ENCODE results near the gene EIF4E1B. TPM values are rescaled to one million over a fixed set of nuclear protein-coding genes. Genes with fewer than 3 reads are reported as not detected.

EIF4E1B gene, protein sequence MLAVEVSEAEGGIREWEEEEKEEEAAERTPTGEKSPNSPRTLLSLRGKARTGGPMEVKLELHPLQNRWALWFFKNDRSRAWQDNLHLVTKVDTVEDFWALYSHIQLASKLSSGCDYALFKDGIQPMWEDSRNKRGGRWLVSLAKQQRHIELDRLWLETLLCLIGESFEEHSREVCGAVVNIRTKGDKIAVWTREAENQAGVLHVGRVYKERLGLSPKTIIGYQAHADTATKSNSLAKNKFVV
- total RNA-seq (not detected in 2 replicates), polyA plus RNA-seq (not detected in 2 replicates), polyA minus RNA-seq (not detected in 2 replicates)
- total RNA-seq (2013) = not detected

GRCh38 chr5:176629853-176630680 lies at the start of gene EIF4E1B, which contains the start of gene SNCB:
Gene EIF4E1B (plus strand): TSS chr5:176630675. CDS start chr5:176642788, 12,113 bp downstream.
Gene SNCB (minus strand): TSS chr5:176630534. CDS start chr5:176629654, 880 bp downstream.
- Histone ChIP-seq H3K27me3 (replicated peaks in 1 of 4; ENCODE audit: control extremely low read depth in 1 of 4, control insufficient read depth in 3 of 4, insufficient read depth in 4 of 4, low read length in 3 of 4) (peaks cover 0 to 39% (median 21%) of the 10 kb centered on the region in 4 experiments), H3K27ac (ENCODE audit: low read length in 2 of 2) (no peak within 1 kb of the TSS), H3K4me1 (ENCODE audit: control insufficient read depth in 2 of 2, insufficient read depth in 2 of 2, low read length in 2 of 2) (peaks cover 55 to 65% of the 10 kb centered on the region in 2 donors), H3K9ac (ENCODE audit: low read length) (peak within 1 kb of the TSS; percentile 68), H2AFZ (ENCODE audit: insufficient read depth, low read depth, low read length, poor library complexity, severe bottlenecking) (peak within 1 kb of the TSS; percentile 73), H3K4me2 (replicated peaks; ENCODE audit: low read depth, low read length, poor library complexity, severe bottlenecking) (peak within 1 kb of the TSS; percentile 100), H3K36me3 (replicated peaks in 1 of 2; ENCODE audit: control extremely low read depth in 1 of 2, control insufficient read depth in 1 of 2, extremely low read depth in 1 of 2, insufficient read depth in 2 of 2, low read length in 1 of 2) (no peaks in the 10 kb centered on the region), H4K20me1 (ENCODE audit: control insufficient read depth, insufficient read depth, low read length, poor library complexity, severe bottlenecking) (no peaks in the 10 kb centered on the region), H3K4me3 (ENCODE audit: control extremely low read depth in 1 of 5, extremely low read depth in 1 of 5, insufficient read depth in 1 of 5, low read depth in 2 of 5, low read length in 4 of 5) (peak within 1 kb of the TSS; percentile 28 to 69 (median 51)), H3K79me2 (ENCODE audit: control insufficient read depth, insufficient read depth, low read length) (no peaks in the 10 kb centered on the region), H3K9me3 (ENCODE audit: control extremely low read depth in 1 of 3, control insufficient read depth in 2 of 3, insufficient read depth in 1 of 3, low read length in 2 of 3) (peaks cover 0 to 11% (median 0%) of the 10 kb centered on the region in 3 donors)
- H3K27me3 Mint-ChIP-seq = peaks cover 34% of the 10 kb centered on the region
- ChIA-PET POLR2A (interaction anchor here (0.6 to 1.6 kb wide), 4 partner anchors 8 to 824 kb away, joined by 3 to 12 read pairs (median 4); partner anchors contain the start of genes RNF44 and TSPAN17), CTCF (interaction anchor here (0.9 to 2.9 kb wide), 11 partner anchors 8 to 214 kb away, joined by 3 to 21 read pairs (median 3); partner anchors contain the start of genes CLTB and TSPAN17)
- 1% methylated on average over 94 of the region's 94 CpGs for WGBS (ENCODE audit: insufficient coverage)
- H3K27ac Mint-ChIP-seq = peak within 1 kb of the TSS; percentile 16
- peaks cover 61% of the 10 kb centered on the region for H3K4me1 Mint-ChIP-seq
- no peaks in the 10 kb centered on the region for H3K9me3 Mint-ChIP-seq (ENCODE audit: insufficient read depth)
- peak; percentile 80 for DNase-seq
- peak; percentile 77 for TF ChIP-seq EZH2 (IDR thresholded peaks at IDR 0.05; ENCODE audit: borderline replicate concordance, insufficient read depth, low read depth, low read length, poor library complexity, severe bottlenecking)
- TF ChIP-seq, protein P1, sequence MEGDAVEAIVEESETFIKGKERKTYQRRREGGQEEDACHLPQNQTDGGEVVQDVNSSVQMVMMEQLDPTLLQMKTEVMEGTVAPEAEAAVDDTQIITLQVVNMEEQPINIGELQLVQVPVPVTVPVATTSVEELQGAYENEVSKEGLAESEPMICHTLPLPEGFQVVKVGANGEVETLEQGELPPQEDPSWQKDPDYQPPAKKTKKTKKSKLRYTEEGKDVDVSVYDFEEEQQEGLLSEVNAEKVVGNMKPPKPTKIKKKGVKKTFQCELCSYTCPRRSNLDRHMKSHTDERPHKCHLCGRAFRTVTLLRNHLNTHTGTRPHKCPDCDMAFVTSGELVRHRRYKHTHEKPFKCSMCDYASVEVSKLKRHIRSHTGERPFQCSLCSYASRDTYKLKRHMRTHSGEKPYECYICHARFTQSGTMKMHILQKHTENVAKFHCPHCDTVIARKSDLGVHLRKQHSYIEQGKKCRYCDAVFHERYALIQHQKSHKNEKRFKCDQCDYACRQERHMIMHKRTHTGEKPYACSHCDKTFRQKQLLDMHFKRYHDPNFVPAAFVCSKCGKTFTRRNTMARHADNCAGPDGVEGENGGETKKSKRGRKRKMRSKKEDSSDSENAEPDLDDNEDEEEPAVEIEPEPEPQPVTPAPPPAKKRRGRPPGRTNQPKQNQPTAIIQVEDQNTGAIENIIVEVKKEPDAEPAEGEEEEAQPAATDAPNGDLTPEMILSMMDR (IDR thresholded peaks at IDR 0.05) = no peak
- peak within 1 kb of the TSS; percentile 86 for H3K4me3 Mint-ChIP-seq
- ATAC-seq (ENCODE audit: low read depth) = peak; percentile 93
- intact Hi-C loops (cut with micrococcal nuclease) = loop anchor here (1.0 to 5.0 kb wide), 3 partner anchors 17 to 88 kb away; partner anchors contain the start of genes GPRIN1 and TSPAN17
